Measurements from ENCODE around the gene FSHR.

DNA sequence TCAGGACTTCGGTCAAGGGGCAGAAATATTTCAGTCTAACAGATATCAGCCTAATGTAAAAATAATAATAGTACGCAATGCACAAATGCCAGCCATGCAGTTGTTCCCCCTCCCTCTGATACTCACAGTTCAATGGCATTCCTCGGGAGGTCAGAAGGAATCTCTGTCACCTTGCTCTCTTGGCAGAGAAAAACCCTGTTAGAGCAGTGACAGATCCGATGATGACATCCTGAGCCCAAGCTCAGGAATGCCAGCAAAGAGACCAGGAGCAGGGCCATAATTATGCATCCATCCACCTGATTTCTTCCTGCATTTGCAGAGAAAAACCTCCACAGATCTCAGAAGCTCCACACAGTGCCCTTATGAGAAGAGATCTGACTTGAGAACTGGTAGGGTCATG is at the start of gene FSHR:
- TF ChIP-seq POLR2AphosphoS5 (IDR thresholded peaks at IDR 0.05; ENCODE audit: low read depth), result no peak
- TF ChIP-seq, protein P1, sequence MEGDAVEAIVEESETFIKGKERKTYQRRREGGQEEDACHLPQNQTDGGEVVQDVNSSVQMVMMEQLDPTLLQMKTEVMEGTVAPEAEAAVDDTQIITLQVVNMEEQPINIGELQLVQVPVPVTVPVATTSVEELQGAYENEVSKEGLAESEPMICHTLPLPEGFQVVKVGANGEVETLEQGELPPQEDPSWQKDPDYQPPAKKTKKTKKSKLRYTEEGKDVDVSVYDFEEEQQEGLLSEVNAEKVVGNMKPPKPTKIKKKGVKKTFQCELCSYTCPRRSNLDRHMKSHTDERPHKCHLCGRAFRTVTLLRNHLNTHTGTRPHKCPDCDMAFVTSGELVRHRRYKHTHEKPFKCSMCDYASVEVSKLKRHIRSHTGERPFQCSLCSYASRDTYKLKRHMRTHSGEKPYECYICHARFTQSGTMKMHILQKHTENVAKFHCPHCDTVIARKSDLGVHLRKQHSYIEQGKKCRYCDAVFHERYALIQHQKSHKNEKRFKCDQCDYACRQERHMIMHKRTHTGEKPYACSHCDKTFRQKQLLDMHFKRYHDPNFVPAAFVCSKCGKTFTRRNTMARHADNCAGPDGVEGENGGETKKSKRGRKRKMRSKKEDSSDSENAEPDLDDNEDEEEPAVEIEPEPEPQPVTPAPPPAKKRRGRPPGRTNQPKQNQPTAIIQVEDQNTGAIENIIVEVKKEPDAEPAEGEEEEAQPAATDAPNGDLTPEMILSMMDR (conservative IDR thresholded peaks at IDR 0.05; ENCODE audit: low read depth in 2 of 2), result no peak
- no peak for TF ChIP-seq ZNF114 (CRISPR knock-in tag; IDR thresholded peaks at IDR 0.05)
- TF ChIP-seq, protein P2, sequence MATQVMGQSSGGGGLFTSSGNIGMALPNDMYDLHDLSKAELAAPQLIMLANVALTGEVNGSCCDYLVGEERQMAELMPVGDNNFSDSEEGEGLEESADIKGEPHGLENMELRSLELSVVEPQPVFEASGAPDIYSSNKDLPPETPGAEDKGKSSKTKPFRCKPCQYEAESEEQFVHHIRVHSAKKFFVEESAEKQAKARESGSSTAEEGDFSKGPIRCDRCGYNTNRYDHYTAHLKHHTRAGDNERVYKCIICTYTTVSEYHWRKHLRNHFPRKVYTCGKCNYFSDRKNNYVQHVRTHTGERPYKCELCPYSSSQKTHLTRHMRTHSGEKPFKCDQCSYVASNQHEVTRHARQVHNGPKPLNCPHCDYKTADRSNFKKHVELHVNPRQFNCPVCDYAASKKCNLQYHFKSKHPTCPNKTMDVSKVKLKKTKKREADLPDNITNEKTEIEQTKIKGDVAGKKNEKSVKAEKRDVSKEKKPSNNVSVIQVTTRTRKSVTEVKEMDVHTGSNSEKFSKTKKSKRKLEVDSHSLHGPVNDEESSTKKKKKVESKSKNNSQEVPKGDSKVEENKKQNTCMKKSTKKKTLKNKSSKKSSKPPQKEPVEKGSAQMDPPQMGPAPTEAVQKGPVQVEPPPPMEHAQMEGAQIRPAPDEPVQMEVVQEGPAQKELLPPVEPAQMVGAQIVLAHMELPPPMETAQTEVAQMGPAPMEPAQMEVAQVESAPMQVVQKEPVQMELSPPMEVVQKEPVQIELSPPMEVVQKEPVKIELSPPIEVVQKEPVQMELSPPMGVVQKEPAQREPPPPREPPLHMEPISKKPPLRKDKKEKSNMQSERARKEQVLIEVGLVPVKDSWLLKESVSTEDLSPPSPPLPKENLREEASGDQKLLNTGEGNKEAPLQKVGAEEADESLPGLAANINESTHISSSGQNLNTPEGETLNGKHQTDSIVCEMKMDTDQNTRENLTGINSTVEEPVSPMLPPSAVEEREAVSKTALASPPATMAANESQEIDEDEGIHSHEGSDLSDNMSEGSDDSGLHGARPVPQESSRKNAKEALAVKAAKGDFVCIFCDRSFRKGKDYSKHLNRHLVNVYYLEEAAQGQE (IDR thresholded peaks at IDR 0.05; ENCODE audit: unreplicated experiment), result no peak
- TF ChIP-seq EZH2 (IDR thresholded peaks at IDR 0.05; ENCODE audit: low read depth, unreplicated experiment), result no peak
- no peak for TF ChIP-seq EZH2phosphoT487 (IDR thresholded peaks at IDR 0.05; ENCODE audit: unreplicated experiment)
- TF ChIP-seq, protein P3, sequence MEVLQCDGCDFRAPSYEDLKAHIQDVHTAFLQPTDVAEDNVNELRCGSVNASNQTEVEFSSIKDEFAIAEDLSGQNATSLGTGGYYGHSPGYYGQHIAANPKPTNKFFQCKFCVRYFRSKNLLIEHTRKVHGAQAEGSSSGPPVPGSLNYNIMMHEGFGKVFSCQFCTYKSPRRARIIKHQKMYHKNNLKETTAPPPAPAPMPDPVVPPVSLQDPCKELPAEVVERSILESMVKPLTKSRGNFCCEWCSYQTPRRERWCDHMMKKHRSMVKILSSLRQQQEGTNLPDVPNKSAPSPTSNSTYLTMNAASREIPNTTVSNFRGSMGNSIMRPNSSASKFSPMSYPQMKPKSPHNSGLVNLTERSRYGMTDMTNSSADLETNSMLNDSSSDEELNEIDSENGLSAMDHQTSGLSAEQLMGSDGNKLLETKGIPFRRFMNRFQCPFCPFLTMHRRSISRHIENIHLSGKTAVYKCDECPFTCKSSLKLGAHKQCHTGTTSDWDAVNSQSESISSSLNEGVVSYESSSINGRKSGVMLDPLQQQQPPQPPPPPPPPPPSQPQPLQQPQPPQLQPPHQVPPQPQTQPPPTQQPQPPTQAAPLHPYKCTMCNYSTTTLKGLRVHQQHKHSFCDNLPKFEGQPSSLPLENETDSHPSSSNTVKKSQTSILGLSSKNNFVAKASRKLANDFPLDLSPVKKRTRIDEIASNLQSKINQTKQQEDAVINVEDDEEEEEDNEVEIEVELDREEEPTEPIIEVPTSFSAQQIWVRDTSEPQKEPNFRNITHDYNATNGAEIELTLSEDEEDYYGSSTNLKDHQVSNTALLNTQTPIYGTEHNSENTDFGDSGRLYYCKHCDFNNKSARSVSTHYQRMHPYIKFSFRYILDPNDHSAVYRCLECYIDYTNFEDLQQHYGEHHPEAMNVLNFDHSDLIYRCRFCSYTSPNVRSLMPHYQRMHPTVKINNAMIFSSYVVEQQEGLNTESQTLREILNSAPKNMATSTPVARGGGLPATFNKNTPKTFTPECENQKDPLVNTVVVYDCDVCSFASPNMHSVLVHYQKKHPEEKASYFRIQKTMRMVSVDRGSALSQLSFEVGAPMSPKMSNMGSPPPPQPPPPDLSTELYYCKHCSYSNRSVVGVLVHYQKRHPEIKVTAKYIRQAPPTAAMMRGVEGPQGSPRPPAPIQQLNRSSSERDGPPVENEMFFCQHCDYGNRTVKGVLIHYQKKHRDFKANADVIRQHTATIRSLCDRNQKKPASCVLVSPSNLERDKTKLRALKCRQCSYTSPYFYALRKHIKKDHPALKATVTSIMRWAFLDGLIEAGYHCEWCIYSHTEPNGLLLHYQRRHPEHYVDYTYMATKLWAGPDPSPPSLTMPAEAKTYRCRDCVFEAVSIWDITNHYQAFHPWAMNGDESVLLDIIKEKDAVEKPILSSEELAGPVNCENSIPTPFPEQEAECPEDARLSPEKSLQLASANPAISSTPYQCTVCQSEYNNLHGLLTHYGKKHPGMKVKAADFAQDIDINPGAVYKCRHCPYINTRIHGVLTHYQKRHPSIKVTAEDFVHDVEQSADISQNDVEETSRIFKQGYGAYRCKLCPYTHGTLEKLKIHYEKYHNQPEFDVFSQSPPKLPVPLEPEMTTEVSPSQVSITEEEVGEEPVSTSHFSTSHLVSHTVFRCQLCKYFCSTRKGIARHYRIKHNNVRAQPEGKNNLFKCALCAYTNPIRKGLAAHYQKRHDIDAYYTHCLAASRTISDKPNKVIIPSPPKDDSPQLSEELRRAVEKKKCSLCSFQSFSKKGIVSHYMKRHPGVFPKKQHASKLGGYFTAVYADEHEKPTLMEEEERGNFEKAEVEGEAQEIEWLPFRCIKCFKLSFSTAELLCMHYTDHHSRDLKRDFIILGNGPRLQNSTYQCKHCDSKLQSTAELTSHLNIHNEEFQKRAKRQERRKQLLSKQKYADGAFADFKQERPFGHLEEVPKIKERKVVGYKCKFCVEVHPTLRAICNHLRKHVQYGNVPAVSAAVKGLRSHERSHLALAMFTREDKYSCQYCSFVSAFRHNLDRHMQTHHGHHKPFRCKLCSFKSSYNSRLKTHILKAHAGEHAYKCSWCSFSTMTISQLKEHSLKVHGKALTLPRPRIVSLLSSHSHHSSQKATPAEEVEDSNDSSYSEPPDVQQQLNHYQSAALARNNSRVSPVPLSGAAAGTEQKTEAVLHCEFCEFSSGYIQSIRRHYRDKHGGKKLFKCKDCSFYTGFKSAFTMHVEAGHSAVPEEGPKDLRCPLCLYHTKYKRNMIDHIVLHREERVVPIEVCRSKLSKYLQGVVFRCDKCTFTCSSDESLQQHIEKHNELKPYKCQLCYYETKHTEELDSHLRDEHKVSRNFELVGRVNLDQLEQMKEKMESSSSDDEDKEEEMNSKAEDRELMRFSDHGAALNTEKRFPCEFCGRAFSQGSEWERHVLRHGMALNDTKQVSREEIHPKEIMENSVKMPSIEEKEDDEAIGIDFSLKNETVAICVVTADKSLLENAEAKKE (CRISPR knock-in tag; IDR thresholded peaks at IDR 0.05), result no peak
- TF ChIP-seq, protein P4, sequence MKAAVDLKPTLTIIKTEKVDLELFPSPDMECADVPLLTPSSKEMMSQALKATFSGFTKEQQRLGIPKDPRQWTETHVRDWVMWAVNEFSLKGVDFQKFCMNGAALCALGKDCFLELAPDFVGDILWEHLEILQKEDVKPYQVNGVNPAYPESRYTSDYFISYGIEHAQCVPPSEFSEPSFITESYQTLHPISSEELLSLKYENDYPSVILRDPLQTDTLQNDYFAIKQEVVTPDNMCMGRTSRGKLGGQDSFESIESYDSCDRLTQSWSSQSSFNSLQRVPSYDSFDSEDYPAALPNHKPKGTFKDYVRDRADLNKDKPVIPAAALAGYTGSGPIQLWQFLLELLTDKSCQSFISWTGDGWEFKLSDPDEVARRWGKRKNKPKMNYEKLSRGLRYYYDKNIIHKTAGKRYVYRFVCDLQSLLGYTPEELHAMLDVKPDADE (IDR thresholded peaks at IDR 0.05), result no peak
- no peak for TF ChIP-seq CREB1 (CRISPR knock-in tag; IDR thresholded peaks at IDR 0.05; ENCODE audit: low read depth)
